Fibroblast of lung (primary cell): Measurements from ENCODE around the gene FGR. TPM values are rescaled to one million over a fixed set of nuclear protein-coding genes. Genes with fewer than 3 reads are reported as not detected.

Experiments used
- DNase-seq, 2 donors: peaks; one replicate each; pipeline versions ENCODE4 v3.0.0 to v3.0.0-alpha.2; 2010; ENCODE audit warnings: low read depth in 2 of 2
- H2AFZ ChIP-seq: 2 replicates; pipeline ENCODE4 v1.5.1; 2012; ENCODE audit warnings: low read length, control low read depth, inconsistent platforms
- H3K27ac ChIP-seq: 2 replicates; pipeline ENCODE4 v1.5.1; 2011; ENCODE audit warnings: low read length, control low read depth; ENCODE audit not compliant: insufficient read depth
- H3K27me3 ChIP-seq: 2 replicates; pipeline ENCODE4 v1.5.1; 2011; ENCODE audit warnings: mild to moderate bottlenecking, low read length; ENCODE audit not compliant: control insufficient read depth, insufficient read depth
- H3K36me3 ChIP-seq: 2 replicates; pipeline ENCODE4 v1.5.1; 2011; ENCODE audit warnings: low read length; ENCODE audit not compliant: control insufficient read depth, insufficient read depth
- H3K4me1 ChIP-seq: 2 replicates; pipeline ENCODE4 v1.5.1; 2011; ENCODE audit warnings: low read length; ENCODE audit not compliant: control insufficient read depth, insufficient read depth; ENCODE audit errors: extremely low read depth
- H3K4me2 ChIP-seq: 2 replicates; pipeline ENCODE4 v1.5.1; 2011; ENCODE audit warnings: low read length, control low read depth; ENCODE audit not compliant: insufficient read depth; ENCODE audit errors: extremely low read depth
- H3K4me3 ChIP-seq, 4 experiments: fragments of 200-600 bp in 1 of 4; sonication (generic) in 1 of 4; replicated peaks in 1 of 4; 2 replicates each; pipeline ENCODE4 v1.5.1; 2011 to 2016; ENCODE audit warnings: low read length in 4 of 4, low read depth in 3 of 4, mild to moderate bottlenecking in 3 of 4, control low read depth in 2 of 4, inconsistent platforms in 1 of 4, mixed read lengths in 1 of 4; ENCODE audit not compliant: insufficient read depth in 1 of 4; ENCODE audit errors: control extremely low read depth in 1 of 4
- H3K79me2 ChIP-seq: 2 replicates; pipeline ENCODE4 v1.5.1; 2012; ENCODE audit warnings: mild to moderate bottlenecking, low read length, inconsistent platforms; ENCODE audit not compliant: control insufficient read depth, insufficient read depth
- H3K9ac ChIP-seq: 2 replicates; pipeline ENCODE4 v1.5.1; 2011; ENCODE audit warnings: mild to moderate bottlenecking, low read length, control low read depth; ENCODE audit not compliant: insufficient read depth
- H3K9me3 ChIP-seq: 2 replicates; pipeline ENCODE4 v1.5.1; 2012; ENCODE audit warnings: low read depth, low read length; ENCODE audit not compliant: control insufficient read depth, insufficient read depth
- H4K20me1 ChIP-seq: 2 replicates; pipeline ENCODE4 v1.5.1; 2011; ENCODE audit warnings: low read length; ENCODE audit not compliant: control insufficient read depth, insufficient read depth; ENCODE audit errors: extremely low read depth
- EZH2 ChIP-seq: IDR thresholded peaks from 2 replicates; pipeline ENCODE4 v1.5.1; 2012; ENCODE audit warnings: low read length, control low read depth, mild to moderate bottlenecking; ENCODE audit errors: missing control alignments
- polyA plus RNA-seq, 2 donors: library from polyadenylated mRNA; depleted of rRNA in 1 of 2; stranded (reverse) in 1 of 2; unstranded in 1 of 2; fragments of >200 nt; gene quantifications; 2 replicates each; pipeline ENCODE4 v1.2.1, GENCODE V29; 2011 to 2012; ENCODE audit warnings: missing spikeins in 1 of 2
- total RNA-seq: library from RNA; depleted of rRNA; stranded (reverse); fragments of >200 nt; gene quantifications from 2 replicates; pipeline ENCODE4 v1.2.1, GENCODE V29; 2014
- TF ChIP-seq, protein P1 (sequence below), 2 donors: IDR thresholded peaks in 1 of 2; conservative IDR thresholded peaks in 1 of 2; 1 replicate in 1 of 2; 2 replicates in 1 of 2; pipeline ENCODE4 v1.5.1; 2011 to 2012; ENCODE audit warnings: low read length in 2 of 2, control low read depth in 1 of 2, inconsistent platforms in 1 of 2, low read depth in 1 of 2, mild to moderate bottlenecking in 1 of 2

Gene FGR
- total and polyA plus RNA-seq, 2 donors (not counting 1 experiment from before 2014, with no cell fraction given) = not detected

DNA sequence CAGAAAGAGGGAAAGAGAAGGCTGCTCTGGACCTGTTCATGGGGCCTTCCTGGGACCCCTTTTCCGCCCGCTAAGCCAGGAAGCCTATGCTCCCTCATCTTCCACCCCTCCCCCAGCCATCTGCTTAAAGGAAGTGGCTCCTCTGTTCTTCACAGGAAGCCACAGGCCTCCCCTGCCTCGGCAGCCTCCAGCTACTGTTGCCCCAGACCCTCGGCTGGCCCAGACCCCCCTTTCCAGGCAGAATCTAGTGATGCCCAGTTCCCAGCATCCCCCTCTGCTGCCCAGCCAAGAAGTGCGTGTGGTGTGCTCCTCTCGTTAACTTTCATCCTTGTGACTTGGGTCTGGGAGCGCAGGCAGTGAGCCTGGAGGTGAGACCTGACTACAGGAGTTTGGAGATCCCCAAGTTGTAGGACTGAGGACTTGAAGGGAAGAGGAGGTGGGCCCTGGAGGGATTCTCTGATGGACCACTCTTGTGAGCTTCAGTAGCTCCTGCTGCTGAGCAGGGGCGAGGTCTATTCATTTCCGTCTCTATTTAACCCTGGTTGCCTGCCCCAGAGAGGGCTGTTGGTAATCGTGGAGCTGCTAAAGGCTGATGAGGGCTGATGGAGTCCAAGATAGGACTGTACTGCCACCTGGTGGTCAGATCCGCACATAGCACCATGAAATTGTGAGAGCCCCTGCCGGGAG, 27.9 kb upstream of the FGR start:
- DNase-seq = peak; percentile 59 to 81
- Histone ChIP-seq H3K27me3 (no peaks in the 10 kb centered on the region), H3K27ac (peak overlapping the region; percentile 42), H3K36me3 (no peaks in the 10 kb centered on the region), H3K79me2 (no peaks in the 10 kb centered on the region), H3K4me1 (peaks cover 7% of the 10 kb centered on the region), H3K9me3 (no peaks in the 10 kb centered on the region), H3K9ac (no peak overlapping the region), H2AFZ (peak overlapping the region; percentile 89), H3K4me2 (no peak overlapping the region), H3K4me3 (no peak overlapping the region), H4K20me1 (no peaks in the 10 kb centered on the region)
- TF ChIP-seq, protein P1, sequence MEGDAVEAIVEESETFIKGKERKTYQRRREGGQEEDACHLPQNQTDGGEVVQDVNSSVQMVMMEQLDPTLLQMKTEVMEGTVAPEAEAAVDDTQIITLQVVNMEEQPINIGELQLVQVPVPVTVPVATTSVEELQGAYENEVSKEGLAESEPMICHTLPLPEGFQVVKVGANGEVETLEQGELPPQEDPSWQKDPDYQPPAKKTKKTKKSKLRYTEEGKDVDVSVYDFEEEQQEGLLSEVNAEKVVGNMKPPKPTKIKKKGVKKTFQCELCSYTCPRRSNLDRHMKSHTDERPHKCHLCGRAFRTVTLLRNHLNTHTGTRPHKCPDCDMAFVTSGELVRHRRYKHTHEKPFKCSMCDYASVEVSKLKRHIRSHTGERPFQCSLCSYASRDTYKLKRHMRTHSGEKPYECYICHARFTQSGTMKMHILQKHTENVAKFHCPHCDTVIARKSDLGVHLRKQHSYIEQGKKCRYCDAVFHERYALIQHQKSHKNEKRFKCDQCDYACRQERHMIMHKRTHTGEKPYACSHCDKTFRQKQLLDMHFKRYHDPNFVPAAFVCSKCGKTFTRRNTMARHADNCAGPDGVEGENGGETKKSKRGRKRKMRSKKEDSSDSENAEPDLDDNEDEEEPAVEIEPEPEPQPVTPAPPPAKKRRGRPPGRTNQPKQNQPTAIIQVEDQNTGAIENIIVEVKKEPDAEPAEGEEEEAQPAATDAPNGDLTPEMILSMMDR (conservative IDR thresholded peaks at IDR 0.05 in 1 of 2, IDR thresholded peaks at IDR 0.05 in 1 of 2; ENCODE audit: low read depth in 1 of 2, low read length in 2 of 2) = peak; percentile 80 to 85
- TF ChIP-seq EZH2 = no peak

DNA sequence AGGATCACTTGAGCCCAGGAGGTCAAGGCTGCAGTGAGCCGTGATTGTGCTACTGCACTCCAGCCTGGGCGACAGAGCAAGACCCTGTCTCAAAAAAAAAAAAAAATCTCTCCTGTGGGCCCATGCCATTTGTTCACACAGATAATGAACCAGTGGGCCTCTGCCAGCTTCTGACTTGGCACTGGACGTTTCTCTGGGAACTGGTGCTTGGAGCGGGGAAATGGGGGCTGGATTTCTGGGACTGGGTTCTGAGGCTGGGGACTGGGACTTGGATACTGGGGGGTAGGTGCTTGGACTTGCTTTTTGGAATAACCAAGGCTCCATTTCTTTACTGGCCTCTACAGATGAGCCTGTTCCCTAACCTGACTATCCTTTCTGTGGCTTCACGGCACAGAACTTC, 27.3 kb upstream of the FGR start:
- TF ChIP-seq EZH2 = no peak
- TF ChIP-seq, protein P1 (conservative IDR thresholded peaks at IDR 0.05 in 1 of 2, IDR thresholded peaks at IDR 0.05 in 1 of 2; ENCODE audit: low read depth in 1 of 2, low read length in 2 of 2) = no peak
- H3K9ac ChIP-seq = no peak overlapping the region
- H4K20me1 ChIP-seq = no peaks in the 10 kb centered on the region
- H3K4me3 ChIP-seq = no peak overlapping the region
- no peak overlapping the region for H3K4me2 ChIP-seq
- no peak overlapping the region for H3K27ac ChIP-seq
- no peak for DNase-seq
- H3K27me3 ChIP-seq = no peaks in the 10 kb centered on the region
- peaks cover 7% of the 10 kb centered on the region for H3K4me1 ChIP-seq
- peak overlapping the region; percentile 89 for H2AFZ ChIP-seq
- H3K9me3 ChIP-seq = no peaks in the 10 kb centered on the region
- H3K36me3 ChIP-seq = no peaks in the 10 kb centered on the region
- no peaks in the 10 kb centered on the region for H3K79me2 ChIP-seq

- no peak for DNase-seq
- Histone ChIP-seq H2AFZ (no peak overlapping the region), H3K9me3 (no peaks in the 10 kb centered on the region), H3K36me3 (no peaks in the 10 kb centered on the region), H3K4me3 (no peak overlapping the region), H4K20me1 (no peaks in the 10 kb centered on the region), H3K4me2 (no peak overlapping the region), H3K9ac (no peak overlapping the region), H3K27ac (no peak overlapping the region), H3K4me1 (peaks cover 7% of the 10 kb centered on the region), H3K79me2 (no peaks in the 10 kb centered on the region), H3K27me3 (no peaks in the 10 kb centered on the region)
- TF ChIP-seq, protein P1 (conservative IDR thresholded peaks at IDR 0.05 in 1 of 2, IDR thresholded peaks at IDR 0.05 in 1 of 2; ENCODE audit: low read depth in 1 of 2, low read length in 2 of 2) = no peak
- TF ChIP-seq EZH2 = no peak
These were observed 26.6 kb upstream of the FGR start for GRCh38 chr1:27661412-27662075.
